Stomach (tissue), 4 donors: ENCODE measurements around the gene AADAT.

ENCODE experiments used
- CTCF ChIP-seq, 7 experiments: fragments of 450-650 bp in 4 of 7; fragments of 200-600 bp in 3 of 7; sonication (generic) in 3 of 7; IDR thresholded peaks; one replicate each; pipeline ENCODE4 v1.5.1; 2016 to 2019; ENCODE audit warnings: antibody characterized with exemption in 7 of 7, control low read depth in 2 of 7, mild to moderate bottlenecking in 1 of 7
- POLR2A ChIP-seq, 4 donors: fragments of 450-650 bp; IDR thresholded peaks; one replicate each; pipeline ENCODE4 v1.6.1; 2016; ENCODE audit warnings: antibody characterized with exemption in 4 of 4, control low read depth in 2 of 4, mild to moderate bottlenecking in 1 of 4, moderate library complexity in 1 of 4
- POLR2AphosphoS5 ChIP-seq, 3 donors: sonication (generic); formaldehyde crosslinking; IDR thresholded peaks; one replicate each; pipeline ENCODE4 v1.6.1; 2016; ENCODE audit warnings: antibody characterized with exemption in 3 of 3

DNA sequence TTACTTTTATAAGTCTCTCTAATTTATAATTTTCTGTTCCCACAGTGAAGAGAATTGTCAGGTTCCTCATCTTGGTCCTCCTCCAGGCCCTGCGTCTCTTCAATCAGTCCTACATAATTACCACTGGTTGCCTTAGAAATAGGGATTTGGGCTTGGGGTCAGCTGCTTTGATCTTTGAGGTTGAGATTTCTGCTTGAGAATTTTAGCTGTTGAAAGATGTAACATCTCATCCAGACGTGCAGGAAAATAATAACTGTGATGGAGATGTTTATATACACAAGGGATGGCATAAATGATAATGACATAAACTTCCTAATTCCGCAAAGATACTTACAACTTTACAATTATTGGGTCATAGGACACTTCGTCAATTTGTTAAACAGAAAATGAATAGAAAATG, 30.3 kb downstream of the AADAT start:
- no peak for TF ChIP-seq CTCF (IDR thresholded peaks at IDR 0.05)
- TF ChIP-seq POLR2A (IDR thresholded peaks at IDR 0.05) = no peak
- no peak for TF ChIP-seq POLR2AphosphoS5 (IDR thresholded peaks at IDR 0.05)
